ENCODE results near the gene TFF3.

Gene TFF3

DNA sequence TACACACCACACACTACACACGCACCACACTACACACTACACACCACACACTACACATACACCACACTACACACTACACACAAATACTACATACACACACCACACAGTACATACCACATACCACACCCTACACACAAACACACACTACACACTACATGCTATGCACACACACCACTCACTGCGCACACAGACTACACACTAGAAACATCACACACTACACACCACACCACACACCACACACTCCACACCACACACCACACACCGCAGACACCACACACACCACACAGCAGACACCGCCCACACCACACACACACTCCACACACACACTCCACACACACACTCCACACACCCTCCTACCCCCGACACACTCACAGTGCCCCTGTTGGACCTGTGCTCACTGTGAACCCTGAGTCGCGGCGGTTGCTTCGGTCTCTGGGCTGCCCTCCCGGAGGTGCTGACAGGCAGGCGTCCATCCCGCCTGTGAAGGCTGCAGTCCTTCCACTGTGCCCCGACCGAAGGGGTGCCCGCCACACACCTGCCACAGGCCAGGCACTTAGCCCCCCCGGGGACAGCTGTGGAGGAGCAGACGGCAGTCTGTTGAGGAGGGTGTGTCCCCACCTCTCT is 21.4 kb downstream of the TFF3 start:
- TF ChIP-seq, protein P1, sequence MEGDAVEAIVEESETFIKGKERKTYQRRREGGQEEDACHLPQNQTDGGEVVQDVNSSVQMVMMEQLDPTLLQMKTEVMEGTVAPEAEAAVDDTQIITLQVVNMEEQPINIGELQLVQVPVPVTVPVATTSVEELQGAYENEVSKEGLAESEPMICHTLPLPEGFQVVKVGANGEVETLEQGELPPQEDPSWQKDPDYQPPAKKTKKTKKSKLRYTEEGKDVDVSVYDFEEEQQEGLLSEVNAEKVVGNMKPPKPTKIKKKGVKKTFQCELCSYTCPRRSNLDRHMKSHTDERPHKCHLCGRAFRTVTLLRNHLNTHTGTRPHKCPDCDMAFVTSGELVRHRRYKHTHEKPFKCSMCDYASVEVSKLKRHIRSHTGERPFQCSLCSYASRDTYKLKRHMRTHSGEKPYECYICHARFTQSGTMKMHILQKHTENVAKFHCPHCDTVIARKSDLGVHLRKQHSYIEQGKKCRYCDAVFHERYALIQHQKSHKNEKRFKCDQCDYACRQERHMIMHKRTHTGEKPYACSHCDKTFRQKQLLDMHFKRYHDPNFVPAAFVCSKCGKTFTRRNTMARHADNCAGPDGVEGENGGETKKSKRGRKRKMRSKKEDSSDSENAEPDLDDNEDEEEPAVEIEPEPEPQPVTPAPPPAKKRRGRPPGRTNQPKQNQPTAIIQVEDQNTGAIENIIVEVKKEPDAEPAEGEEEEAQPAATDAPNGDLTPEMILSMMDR (IDR thresholded peaks at IDR 0.05): no peak

DNA sequence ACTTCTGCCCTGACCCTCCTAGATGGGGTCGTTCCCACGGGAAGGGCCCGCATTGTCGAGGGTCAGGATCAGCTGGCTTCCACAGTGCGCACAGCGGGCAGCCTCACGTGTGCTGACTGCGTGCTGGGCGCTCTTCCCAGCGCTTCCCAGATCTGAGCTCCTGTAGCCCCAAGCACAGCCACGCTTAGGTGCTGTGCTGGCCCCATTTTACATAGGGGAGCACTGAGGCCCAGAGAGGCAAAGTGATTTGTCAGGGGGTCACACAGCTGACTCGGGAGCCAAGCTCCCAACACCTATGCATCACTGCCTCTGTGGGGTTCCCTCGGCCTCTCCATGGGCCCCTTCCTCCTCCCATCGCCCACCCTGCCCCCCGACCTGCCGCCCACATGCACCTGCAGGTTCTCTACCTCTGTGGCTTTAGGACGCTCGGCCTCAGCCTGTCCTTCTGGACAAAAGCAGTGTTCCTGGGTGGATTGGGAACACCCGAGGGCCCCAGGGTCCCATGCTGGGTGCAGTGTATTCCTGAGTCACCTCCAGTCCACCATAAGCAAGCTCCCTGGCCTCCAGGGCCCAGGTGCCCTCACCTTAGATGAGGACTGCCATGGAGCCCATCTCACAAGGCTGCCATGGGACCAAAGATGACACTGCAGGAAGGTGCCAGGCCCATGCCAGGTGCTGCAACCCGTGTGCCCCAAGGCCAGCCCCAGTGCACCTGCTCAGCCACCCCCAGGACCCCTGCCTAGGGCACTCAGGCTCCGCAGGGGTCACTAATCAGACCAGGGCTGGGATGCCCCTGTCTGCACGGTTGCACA is 23.3 kb downstream of the TFF3 start:
- TF ChIP-seq, protein P1 (IDR thresholded peaks at IDR 0.05): no peak

DNA sequence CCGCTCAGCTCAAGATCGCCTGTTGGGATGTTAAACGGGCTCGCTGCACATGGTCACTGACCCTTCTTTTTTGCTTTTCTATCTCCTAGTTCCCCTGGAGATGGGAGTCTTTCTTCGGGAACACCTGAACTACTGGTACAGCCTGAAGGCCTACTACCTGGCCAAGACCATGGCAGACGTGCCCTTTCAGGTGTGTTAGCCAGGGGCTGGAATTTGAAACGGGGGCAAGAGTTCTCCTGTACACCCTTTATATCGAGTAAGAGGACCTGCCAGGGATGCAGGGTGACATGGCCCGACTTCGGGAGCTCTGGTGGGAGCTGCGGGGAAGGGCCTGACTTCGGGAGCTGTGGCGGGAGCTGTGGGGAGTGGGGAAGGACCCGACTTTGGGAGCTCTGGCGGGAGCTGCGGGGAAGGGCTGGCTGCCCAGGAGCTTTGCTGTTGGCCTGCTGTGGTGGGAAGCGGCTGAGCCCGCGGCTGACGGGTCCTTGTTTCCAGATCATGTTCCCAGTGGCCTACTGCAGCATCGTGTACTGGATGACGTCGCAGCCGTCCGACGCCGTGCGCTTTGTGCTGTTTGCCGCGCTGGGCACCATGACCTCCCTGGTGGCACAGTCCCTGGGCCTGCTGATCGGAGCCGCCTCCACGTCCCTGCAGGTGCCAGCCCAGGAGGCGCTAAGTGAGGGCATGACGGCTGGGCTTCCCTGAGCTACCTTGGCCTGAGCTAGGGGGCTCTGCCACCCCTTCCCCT is 24.0 kb downstream of the TFF3 start:
- TF ChIP-seq, protein P1 (IDR thresholded peaks at IDR 0.05): no peak

DNA sequence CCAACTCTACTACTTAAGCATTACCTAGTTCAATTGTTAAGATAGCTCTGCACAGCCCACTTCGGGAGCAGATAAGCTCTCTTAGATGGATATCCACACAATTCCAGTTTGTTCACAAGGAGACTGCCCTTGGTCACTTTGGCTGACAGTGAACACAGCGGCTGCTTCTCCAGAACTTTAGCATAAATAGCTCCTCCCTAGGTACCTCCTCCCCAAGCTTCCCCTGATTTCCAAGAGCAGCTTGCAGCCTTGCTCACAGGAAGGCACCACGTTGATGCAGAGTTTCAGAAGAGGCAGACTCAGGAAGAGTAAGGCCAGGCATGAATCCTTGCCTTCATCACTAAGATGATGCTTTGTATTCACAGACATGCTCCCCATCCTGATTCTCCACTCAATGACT is 24.7 kb downstream of the TFF3 start:
- TF ChIP-seq, protein P1 (IDR thresholded peaks at IDR 0.05): no peak

DNA sequence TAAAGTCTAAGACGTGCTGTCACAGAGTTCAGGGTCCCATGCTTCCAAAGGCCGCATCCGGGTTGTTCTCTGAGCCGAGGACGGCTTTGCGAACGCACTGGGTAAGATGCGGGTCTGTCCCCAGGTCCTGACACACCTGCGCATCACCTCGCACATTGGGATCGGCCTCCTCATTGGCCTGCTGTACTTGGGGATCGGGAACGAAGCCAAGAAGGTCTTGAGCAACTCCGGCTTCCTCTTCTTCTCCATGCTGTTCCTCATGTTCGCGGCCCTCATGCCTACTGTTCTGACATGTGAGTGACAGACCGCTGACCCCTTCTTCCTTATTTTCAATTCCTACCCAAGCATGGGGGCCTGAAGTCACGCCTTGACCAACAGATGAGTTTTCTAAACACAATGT is 25.3 kb downstream of the TFF3 start:
- TF ChIP-seq, protein P1 (IDR thresholded peaks at IDR 0.05): no peak

DNA sequence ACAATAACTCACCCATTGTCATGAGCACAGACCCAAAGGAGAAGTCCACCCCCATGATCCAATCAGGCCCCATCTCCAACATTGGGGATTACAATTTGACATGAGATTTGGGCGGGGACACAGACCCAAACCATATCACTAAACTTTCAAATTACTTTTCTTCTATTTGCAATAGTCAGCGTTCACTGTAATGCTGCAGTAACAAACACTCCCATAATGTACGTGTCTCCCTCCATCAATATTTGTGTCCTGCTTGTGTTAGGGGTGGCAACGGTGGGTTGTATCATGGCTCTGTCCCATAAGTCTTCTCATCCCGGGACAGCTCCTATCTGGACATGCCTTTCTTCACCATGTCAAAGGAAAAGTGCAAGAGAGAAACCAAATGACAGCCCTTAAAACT is 26.2 kb downstream of the TFF3 start:
- TF ChIP-seq, protein P1 (IDR thresholded peaks at IDR 0.05): no peak

DNA sequence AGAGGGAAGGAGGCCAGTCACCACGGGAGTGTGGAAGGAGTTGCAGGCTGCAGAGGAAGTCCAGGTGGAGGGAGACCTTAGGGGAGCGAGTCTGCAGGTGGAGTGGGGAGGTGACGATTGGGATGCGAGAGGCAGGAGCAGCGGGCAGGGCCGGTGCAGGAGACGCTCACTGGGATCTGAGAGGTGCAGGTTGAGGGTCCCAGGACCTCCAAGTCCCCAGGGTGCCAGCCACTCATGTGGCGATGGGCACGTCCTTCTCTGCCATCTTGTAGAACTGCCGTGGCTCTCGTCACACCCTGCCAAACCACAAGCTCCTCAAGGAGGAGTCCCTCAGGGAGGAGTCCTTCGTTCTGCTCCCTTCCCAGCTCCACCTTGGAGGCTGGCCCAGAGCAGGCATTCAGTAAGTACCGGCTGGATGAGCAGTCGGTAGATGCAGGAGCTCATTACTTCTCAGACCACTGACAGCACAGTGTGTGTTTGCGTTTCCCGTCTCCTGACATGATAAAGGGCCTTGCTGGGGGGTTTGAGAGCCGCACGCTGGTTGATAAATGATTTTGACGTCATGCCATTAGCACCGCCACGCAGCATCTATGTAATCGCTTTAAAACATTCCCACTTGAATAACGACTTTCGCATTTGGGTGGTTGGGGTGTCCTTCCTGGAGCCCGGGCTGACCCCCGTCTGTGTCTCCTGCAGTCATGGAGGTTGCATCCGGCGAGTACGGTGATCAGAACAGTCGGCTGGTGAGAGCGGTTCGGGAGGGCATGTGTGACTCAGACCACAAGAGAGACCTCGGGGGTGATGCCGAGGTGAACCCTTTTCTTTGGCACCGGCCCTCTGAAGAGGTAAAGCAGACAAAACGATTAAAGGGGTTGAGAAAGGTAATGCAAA is 27.8 kb downstream of the TFF3 start:
- TF ChIP-seq, protein P1 (IDR thresholded peaks at IDR 0.05): no peak

All from LNCAP (cell line).